ENCODE data around the gene ZNF804A. TPM values are rescaled to one million over a fixed set of nuclear protein-coding genes. Genes with fewer than 3 reads are reported as not detected.

Gene ZNF804A
- total and polyA plus RNA-seq, 2 of the 8 experiments (the other 6 are each of a cell fraction or from before 2014, with no cell fraction given) = 0.02 TPM; not detected in 1

DNA sequence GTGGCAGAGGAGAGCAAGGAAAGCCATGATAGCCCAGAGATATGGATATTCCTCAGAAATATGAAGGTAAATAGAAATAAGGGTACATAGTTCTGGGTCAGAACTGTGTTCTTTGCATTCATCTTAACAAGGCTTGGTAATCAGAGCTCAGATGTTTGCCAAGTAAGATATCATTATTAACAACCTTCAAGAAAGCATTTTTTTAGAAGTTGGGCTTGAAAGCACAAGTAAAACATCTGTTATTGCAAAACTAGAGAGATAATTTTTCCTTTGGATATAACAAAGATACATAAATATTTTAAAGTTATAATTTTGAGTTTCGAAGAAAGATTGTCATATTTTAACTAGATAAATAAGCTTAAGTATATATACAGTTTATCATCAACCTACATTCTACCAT is 171.4 kb downstream of the ZNF804A start (continued):
- TF ChIP-seq, protein P1, sequence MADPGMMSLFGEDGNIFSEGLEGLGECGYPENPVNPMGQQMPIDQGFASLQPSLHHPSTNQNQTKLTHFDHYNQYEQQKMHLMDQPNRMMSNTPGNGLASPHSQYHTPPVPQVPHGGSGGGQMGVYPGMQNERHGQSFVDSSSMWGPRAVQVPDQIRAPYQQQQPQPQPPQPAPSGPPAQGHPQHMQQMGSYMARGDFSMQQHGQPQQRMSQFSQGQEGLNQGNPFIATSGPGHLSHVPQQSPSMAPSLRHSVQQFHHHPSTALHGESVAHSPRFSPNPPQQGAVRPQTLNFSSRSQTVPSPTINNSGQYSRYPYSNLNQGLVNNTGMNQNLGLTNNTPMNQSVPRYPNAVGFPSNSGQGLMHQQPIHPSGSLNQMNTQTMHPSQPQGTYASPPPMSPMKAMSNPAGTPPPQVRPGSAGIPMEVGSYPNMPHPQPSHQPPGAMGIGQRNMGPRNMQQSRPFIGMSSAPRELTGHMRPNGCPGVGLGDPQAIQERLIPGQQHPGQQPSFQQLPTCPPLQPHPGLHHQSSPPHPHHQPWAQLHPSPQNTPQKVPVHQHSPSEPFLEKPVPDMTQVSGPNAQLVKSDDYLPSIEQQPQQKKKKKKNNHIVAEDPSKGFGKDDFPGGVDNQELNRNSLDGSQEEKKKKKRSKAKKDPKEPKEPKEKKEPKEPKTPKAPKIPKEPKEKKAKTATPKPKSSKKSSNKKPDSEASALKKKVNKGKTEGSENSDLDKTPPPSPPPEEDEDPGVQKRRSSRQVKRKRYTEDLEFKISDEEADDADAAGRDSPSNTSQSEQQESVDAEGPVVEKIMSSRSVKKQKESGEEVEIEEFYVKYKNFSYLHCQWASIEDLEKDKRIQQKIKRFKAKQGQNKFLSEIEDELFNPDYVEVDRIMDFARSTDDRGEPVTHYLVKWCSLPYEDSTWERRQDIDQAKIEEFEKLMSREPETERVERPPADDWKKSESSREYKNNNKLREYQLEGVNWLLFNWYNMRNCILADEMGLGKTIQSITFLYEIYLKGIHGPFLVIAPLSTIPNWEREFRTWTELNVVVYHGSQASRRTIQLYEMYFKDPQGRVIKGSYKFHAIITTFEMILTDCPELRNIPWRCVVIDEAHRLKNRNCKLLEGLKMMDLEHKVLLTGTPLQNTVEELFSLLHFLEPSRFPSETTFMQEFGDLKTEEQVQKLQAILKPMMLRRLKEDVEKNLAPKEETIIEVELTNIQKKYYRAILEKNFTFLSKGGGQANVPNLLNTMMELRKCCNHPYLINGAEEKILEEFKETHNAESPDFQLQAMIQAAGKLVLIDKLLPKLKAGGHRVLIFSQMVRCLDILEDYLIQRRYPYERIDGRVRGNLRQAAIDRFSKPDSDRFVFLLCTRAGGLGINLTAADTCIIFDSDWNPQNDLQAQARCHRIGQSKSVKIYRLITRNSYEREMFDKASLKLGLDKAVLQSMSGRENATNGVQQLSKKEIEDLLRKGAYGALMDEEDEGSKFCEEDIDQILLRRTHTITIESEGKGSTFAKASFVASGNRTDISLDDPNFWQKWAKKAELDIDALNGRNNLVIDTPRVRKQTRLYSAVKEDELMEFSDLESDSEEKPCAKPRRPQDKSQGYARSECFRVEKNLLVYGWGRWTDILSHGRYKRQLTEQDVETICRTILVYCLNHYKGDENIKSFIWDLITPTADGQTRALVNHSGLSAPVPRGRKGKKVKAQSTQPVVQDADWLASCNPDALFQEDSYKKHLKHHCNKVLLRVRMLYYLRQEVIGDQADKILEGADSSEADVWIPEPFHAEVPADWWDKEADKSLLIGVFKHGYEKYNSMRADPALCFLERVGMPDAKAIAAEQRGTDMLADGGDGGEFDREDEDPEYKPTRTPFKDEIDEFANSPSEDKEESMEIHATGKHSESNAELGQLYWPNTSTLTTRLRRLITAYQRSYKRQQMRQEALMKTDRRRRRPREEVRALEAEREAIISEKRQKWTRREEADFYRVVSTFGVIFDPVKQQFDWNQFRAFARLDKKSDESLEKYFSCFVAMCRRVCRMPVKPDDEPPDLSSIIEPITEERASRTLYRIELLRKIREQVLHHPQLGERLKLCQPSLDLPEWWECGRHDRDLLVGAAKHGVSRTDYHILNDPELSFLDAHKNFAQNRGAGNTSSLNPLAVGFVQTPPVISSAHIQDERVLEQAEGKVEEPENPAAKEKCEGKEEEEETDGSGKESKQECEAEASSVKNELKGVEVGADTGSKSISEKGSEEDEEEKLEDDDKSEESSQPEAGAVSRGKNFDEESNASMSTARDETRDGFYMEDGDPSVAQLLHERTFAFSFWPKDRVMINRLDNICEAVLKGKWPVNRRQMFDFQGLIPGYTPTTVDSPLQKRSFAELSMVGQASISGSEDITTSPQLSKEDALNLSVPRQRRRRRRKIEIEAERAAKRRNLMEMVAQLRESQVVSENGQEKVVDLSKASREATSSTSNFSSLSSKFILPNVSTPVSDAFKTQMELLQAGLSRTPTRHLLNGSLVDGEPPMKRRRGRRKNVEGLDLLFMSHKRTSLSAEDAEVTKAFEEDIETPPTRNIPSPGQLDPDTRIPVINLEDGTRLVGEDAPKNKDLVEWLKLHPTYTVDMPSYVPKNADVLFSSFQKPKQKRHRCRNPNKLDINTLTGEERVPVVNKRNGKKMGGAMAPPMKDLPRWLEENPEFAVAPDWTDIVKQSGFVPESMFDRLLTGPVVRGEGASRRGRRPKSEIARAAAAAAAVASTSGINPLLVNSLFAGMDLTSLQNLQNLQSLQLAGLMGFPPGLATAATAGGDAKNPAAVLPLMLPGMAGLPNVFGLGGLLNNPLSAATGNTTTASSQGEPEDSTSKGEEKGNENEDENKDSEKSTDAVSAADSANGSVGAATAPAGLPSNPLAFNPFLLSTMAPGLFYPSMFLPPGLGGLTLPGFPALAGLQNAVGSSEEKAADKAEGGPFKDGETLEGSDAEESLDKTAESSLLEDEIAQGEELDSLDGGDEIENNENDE (IDR thresholded peaks at IDR 0.05; ENCODE audit: insufficient replicate concordance, low read length) = no peak
- TF ChIP-seq ASH2L (IDR thresholded peaks at IDR 0.05; ENCODE audit: low read length) = no peak
- TF ChIP-seq BRCA1 (IDR thresholded peaks at IDR 0.05; ENCODE audit: low read depth, low read length) = no peak
- TF ChIP-seq SAP30 (IDR thresholded peaks at IDR 0.05; ENCODE audit: insufficient read depth, insufficient replicate concordance, low read length) = no peak
- no peak for TF ChIP-seq RFX5 (IDR thresholded peaks at IDR 0.05; ENCODE audit: borderline replicate concordance, low read depth, low read length)
- TF ChIP-seq CREB1 (IDR thresholded peaks at IDR 0.05) = no peak
- no peak for TF ChIP-seq JUND (IDR thresholded peaks at IDR 0.05; ENCODE audit: low read length)

Data from H1 (cell line).